Measurements from ENCODE around the gene MTG2.

GRCh38 chr20:62193079-62194025 is 10.5 kb downstream of the MTG2 start:
- TF ChIP-seq EZH2 (IDR thresholded peaks at IDR 0.05; ENCODE audit: low read length, unreplicated experiment) (no peak), EZH2phosphoT487 (IDR thresholded peaks at IDR 0.05; ENCODE audit: borderline replicate concordance, low read length) (no peak)
- TF ChIP-seq, protein P1, sequence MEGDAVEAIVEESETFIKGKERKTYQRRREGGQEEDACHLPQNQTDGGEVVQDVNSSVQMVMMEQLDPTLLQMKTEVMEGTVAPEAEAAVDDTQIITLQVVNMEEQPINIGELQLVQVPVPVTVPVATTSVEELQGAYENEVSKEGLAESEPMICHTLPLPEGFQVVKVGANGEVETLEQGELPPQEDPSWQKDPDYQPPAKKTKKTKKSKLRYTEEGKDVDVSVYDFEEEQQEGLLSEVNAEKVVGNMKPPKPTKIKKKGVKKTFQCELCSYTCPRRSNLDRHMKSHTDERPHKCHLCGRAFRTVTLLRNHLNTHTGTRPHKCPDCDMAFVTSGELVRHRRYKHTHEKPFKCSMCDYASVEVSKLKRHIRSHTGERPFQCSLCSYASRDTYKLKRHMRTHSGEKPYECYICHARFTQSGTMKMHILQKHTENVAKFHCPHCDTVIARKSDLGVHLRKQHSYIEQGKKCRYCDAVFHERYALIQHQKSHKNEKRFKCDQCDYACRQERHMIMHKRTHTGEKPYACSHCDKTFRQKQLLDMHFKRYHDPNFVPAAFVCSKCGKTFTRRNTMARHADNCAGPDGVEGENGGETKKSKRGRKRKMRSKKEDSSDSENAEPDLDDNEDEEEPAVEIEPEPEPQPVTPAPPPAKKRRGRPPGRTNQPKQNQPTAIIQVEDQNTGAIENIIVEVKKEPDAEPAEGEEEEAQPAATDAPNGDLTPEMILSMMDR (conservative IDR thresholded peaks at IDR 0.05; ENCODE audit: low read depth, low read length) = no peak

Data from PC-3 (cell line).